Measurements from ENCODE around the gene PCDH12. TPM values are rescaled to one million over a fixed set of nuclear protein-coding genes. Genes with fewer than 3 reads are reported as not detected.

Gene PCDH12
- polyA plus RNA-seq (2012; rRNA removed): 0.02 and 0.08 TPM in 2 replicates
- polyA plus RNA-seq (2012; cell fraction: cytosol; rRNA removed): under 0.01 and 0.01 TPM in 2 replicates
- 0.02 TPM in 2 replicates for polyA plus RNA-seq (2012; cell fraction: nucleus; rRNA removed)

DNA sequence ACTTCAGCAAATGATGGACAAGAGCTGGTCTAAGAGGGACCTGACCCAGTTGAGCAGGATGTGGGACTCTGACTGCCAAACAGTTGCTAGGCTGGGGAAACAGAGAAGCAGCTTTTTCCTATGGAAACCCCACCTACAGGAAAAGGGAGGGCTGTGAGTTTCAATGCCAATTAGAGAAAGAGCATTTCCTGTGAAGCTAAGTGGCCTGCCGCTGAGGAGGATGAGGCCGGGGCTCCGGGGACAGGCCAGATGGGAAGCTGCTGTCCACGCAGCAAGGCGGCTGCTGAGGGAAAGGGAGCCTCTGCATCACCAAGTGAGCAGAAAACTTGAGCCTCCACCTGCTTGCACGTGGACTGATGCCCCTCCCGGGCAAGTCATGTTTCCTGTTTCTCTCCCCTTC is at the start of gene PCDH12:
TSS of gene PCDH12 (minus strand) at position 90 of the 400 bp plus-strand sequence. CDS start 351 bp downstream, outside the sequence.
- Histone ChIP-seq H3K4me2 (no peak within 1 kb of the TSS), H3K79me2 (ENCODE audit: insufficient read depth) (no peaks in the 10 kb centered on the region), H3K27me3 (ENCODE audit: insufficient read depth) (no peaks in the 10 kb centered on the region), H3K4me1 (ENCODE audit: control insufficient read depth in 1 of 2, insufficient read depth in 2 of 2, low read depth in 1 of 2, low read length in 1 of 2) (peaks cover 0 to 17% of the 10 kb centered on the region in 2 experiments; a peak in 2 of 4 replicates), H3F3A (replicated peaks; ENCODE audit: insufficient read depth) (no peaks in the 10 kb centered on the region), H3K4me3 (ENCODE audit: low read depth in 2 of 2, low read length in 1 of 2) (no peak within 1 kb of the TSS), H2AFZ (ENCODE audit: low read depth) (no peak within 1 kb of the TSS), H3K9me2 (no peaks in the 10 kb centered on the region), H3K9ac (no peak within 1 kb of the TSS), H3K9me3 (no peaks in the 10 kb centered on the region), H3K36me3 (replicated peaks in 1 of 2; ENCODE audit: control insufficient read depth in 1 of 2, insufficient read depth in 2 of 2, low read length in 1 of 2) (no peaks in the 10 kb centered on the region), H4K20me1 (ENCODE audit: insufficient read depth) (no peaks in the 10 kb centered on the region), H3K27ac (ENCODE audit: low read depth in 2 of 2, low read length in 1 of 2) (no peak within 1 kb of the TSS)
- DNase-seq: peak; percentile 58
- TF ChIP-seq, protein P1, sequence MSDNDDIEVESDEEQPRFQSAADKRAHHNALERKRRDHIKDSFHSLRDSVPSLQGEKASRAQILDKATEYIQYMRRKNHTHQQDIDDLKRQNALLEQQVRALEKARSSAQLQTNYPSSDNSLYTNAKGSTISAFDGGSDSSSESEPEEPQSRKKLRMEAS (IDR thresholded peaks at IDR 0.05; ENCODE audit: low read depth): no peak
- 36% methylated on average over 6 of the region's 7 CpGs for WGBS (ENCODE audit: low lambda C conversion rate)
- ChIA-PET POLR2A (no interaction called here), CTCF (interaction anchor here (1.0 to 9.7 kb wide), 11 partner anchors 12 to 293 kb away, joined by 3 to 325 read pairs (median 55); partner anchors contain the start of genes PCDH1 and RNF14)

DNA sequence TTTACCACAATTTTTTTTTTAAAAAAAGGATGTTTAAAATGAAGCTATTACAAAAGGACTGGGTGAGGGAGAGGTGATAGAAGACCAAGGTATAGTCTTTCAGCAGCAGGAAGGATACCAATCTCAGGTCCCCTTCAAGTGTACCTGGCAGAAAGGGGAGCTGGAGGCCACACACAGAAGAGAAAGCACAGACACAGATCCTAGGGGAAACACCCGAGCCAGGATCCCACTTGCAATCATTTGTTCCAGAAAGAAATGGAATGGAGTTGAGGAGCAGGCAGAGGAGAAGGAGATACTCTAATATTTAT is 49.2 kb upstream of the PCDH12 start:
- no peak overlapping the region for H3K27ac ChIP-seq (ENCODE audit: low read depth in 2 of 2, low read length in 1 of 2)
- H3F3A ChIP-seq (replicated peaks; ENCODE audit: insufficient read depth): no peaks in the 10 kb centered on the region
- H3K9ac ChIP-seq: no peak overlapping the region
- TF ChIP-seq, protein P2, sequence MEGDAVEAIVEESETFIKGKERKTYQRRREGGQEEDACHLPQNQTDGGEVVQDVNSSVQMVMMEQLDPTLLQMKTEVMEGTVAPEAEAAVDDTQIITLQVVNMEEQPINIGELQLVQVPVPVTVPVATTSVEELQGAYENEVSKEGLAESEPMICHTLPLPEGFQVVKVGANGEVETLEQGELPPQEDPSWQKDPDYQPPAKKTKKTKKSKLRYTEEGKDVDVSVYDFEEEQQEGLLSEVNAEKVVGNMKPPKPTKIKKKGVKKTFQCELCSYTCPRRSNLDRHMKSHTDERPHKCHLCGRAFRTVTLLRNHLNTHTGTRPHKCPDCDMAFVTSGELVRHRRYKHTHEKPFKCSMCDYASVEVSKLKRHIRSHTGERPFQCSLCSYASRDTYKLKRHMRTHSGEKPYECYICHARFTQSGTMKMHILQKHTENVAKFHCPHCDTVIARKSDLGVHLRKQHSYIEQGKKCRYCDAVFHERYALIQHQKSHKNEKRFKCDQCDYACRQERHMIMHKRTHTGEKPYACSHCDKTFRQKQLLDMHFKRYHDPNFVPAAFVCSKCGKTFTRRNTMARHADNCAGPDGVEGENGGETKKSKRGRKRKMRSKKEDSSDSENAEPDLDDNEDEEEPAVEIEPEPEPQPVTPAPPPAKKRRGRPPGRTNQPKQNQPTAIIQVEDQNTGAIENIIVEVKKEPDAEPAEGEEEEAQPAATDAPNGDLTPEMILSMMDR (IDR thresholded peaks at IDR 0.05): no peak
- TF ChIP-seq SMC3 (IDR thresholded peaks at IDR 0.05; ENCODE audit: low read depth, low read length): no peak
- no peak for TF ChIP-seq MEF2A (IDR thresholded peaks at IDR 0.05; ENCODE audit: borderline replicate concordance, low read depth)
- TF ChIP-seq FOXM1 (IDR thresholded peaks at IDR 0.05; ENCODE audit: low read depth): no peak
- TF ChIP-seq POLR2AphosphoS5 (IDR thresholded peaks at IDR 0.05; ENCODE audit: low read depth, low read length): no peak
- no peak for TF ChIP-seq YY1 (IDR thresholded peaks at IDR 0.05; ENCODE audit: low read depth)
- ChIA-PET CTCF (interaction anchor here (0.7 to 10.7 kb wide), 5 partner anchors 16 to 139 kb away, joined by 3 to 158 read pairs (median 3); partner anchors contain the start of genes NDFIP1 and RNF14), POLR2A (no interaction called here)
- no peaks in the 10 kb centered on the region for H4K20me1 ChIP-seq (ENCODE audit: insufficient read depth)
- DNase-seq: no peak
- H3K9me3 ChIP-seq: no peaks in the 10 kb centered on the region
- no peaks in the 10 kb centered on the region for H3K79me2 ChIP-seq (ENCODE audit: insufficient read depth)
- H3K9me2 ChIP-seq: no peaks in the 10 kb centered on the region
- H2AFZ ChIP-seq (ENCODE audit: low read depth): no peak overlapping the region
- no peak overlapping the region for H3K4me2 ChIP-seq
- H3K4me1 ChIP-seq (ENCODE audit: control insufficient read depth in 1 of 2, insufficient read depth in 2 of 2, low read depth in 1 of 2, low read length in 1 of 2): peaks cover 0 to 12% of the 10 kb centered on the region in 2 experiments; a peak in 1 of 4 replicates
- no peak overlapping the region for H3K4me3 ChIP-seq (ENCODE audit: low read depth in 2 of 2, low read length in 1 of 2)
- 88% methylated on average over 1 of the region's 1 CpG for WGBS (ENCODE audit: low lambda C conversion rate)
- H3K36me3 ChIP-seq (replicated peaks in 1 of 2; ENCODE audit: control insufficient read depth in 1 of 2, insufficient read depth in 2 of 2, low read length in 1 of 2): peaks cover 32 to 61% of the 10 kb centered on the region in 2 experiments
- H3K27me3 ChIP-seq (ENCODE audit: insufficient read depth): no peaks in the 10 kb centered on the region

All from SK-N-SH (cell line).